Brain microvascular endothelial cell (primary cell): ENCODE measurements around the gene MITF.
"Not testable (repeated sequence)": the region's sequence is repeated elsewhere in the genome, so short reads cannot be mapped to it uniquely, and the experiment has no call there.

Experiments used
- DNase-seq: peaks from one replicate; pipeline ENCODE4 v3.0.0-alpha.2; 2020
- H3K27ac ChIP-seq: fragments of 250-450 bp; sonication (Bioruptor Pico); 2 replicates; pipeline ENCODE4 v1.5.1; 2020; ENCODE audit warnings: mild to moderate bottlenecking, moderate library complexity
- H3K27me3 ChIP-seq: fragments of 250-450 bp; sonication (Bioruptor Pico); replicated peaks from 2 replicates; pipeline ENCODE4 v1.5.1; 2020; ENCODE audit warnings: mild to moderate bottlenecking
- H3K36me3 ChIP-seq: fragments of 250-450 bp; sonication (Bioruptor Pico); replicated peaks from 2 replicates; pipeline ENCODE4 v1.5.1; 2020; ENCODE audit warnings: mild to moderate bottlenecking
- H3K4me3 ChIP-seq: 2 replicates; pipeline ENCODE4 v1.5.1; 2011; ENCODE audit warnings: low read depth, mild to moderate bottlenecking, control low read depth, low read length, moderate library complexity
- in situ Hi-C: cut with HindIII; loops from 2 replicates; pipeline ENCODE4 v1.10.0; 2017; ENCODE audit warnings: low sequenced_read_pairs, low pct_ligation_motif_present
- TF ChIP-seq, protein P1 (sequence below): IDR thresholded peaks from 2 replicates; pipeline ENCODE4 v1.5.1; 2011; ENCODE audit warnings: low read depth, mild to moderate bottlenecking, moderate library complexity, low read length, control low read depth, inconsistent platforms; ENCODE audit errors: missing control alignments

MITF gene

DNA sequence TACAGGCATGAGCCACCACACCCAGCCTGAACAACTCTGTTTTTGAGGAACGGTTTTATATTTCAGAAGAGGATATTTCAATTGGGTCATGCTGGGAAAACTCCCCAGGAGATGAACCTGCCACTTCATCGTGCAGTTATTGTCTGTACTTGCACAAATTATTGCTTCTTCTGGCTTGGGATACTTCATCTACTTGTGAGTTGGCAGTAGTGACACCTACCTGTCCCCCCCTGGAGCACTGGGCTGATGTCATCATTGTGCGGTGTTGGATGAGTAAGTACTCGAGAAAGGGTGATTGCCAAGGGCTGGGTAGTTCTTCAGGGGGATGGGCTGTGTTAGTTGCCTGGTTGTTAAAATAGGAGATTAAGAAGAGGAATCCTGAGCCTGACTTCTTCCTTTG is 175.1 kb downstream of the MITF start:
- H3K27me3 ChIP-seq, result no peaks in the 10 kb centered on the region
- H3K4me3 ChIP-seq, result no peak overlapping the region
- no peak overlapping the region for H3K27ac ChIP-seq
- DNase-seq, result no peak
- H3K36me3 ChIP-seq, result no peaks in the 10 kb centered on the region
- TF ChIP-seq, protein P1, sequence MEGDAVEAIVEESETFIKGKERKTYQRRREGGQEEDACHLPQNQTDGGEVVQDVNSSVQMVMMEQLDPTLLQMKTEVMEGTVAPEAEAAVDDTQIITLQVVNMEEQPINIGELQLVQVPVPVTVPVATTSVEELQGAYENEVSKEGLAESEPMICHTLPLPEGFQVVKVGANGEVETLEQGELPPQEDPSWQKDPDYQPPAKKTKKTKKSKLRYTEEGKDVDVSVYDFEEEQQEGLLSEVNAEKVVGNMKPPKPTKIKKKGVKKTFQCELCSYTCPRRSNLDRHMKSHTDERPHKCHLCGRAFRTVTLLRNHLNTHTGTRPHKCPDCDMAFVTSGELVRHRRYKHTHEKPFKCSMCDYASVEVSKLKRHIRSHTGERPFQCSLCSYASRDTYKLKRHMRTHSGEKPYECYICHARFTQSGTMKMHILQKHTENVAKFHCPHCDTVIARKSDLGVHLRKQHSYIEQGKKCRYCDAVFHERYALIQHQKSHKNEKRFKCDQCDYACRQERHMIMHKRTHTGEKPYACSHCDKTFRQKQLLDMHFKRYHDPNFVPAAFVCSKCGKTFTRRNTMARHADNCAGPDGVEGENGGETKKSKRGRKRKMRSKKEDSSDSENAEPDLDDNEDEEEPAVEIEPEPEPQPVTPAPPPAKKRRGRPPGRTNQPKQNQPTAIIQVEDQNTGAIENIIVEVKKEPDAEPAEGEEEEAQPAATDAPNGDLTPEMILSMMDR, result no peak
- in situ Hi-C loops, result no loop called here

DNA sequence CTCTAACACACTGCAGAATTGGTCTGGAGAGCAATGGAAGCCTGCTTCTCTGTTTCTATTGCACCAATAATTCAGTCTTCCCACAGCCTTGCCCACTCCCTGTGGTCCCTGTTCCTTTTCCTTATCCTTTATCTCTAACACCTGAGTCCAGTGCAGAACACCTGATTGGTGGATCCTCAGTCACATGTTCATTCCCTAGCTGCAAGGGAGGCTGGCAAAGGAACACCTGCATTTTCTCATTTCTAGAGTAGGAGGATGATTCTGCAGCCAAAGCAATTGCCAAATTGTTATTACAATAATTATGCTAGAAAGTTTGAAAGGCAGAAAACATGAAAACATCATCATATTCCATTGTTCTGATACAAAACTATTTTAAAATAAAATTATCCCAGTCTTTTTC is 176.5 kb downstream of the MITF start:
- no peak overlapping the region for H3K4me3 ChIP-seq
- DNase-seq, result no peak
- H3K36me3 ChIP-seq, result no peaks in the 10 kb centered on the region
- TF ChIP-seq, protein P1, result no peak
- H3K27me3 ChIP-seq, result no peaks in the 10 kb centered on the region
- in situ Hi-C loops, result no loop called here
- no peak overlapping the region for H3K27ac ChIP-seq

DNA sequence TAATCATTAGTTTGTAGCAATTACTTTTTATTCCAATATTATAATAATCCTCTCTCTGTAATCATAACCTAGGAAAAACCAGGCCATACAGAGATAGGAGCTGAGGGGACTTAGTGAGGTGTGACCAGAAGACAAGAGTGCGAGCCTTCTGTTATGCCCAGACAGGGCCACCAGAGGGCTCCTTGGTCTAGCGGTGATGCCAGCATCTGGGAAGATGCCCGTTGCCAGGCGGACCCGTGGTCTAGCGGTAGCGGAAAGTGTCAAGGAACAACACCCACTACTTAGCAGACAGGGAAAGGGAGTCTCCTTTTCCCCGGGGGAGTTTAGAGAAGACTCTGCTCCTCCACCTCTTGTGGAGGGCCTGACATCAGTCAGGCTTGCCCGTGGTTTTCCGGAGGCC is 180.7 kb downstream of the MITF start:
- H3K4me3 ChIP-seq, H3K27me3 ChIP-seq, in situ Hi-C loops, DNase-seq, H3K27ac ChIP-seq, H3K36me3 ChIP-seq: not testable (repeated sequence)
- TF ChIP-seq, protein P1, result peak; percentile 59

DNA sequence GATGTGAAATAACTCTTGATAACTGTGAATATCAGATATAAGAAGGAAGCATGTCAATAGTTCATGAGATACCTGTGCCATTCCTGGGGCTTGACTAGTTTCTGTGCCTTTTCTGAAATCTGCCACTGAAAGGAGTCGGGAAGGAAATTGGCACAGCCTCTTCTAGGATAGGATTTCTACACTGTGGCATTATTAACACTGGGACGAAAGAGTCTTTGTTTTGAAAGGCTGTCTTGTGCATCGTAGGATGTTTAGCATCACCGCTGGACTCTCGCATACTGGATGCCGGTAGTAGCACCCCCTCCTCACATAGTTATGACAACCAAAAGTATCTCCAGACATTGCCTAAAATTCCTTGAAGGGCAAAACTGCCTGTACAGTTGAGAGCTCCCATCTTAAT is 182.4 kb downstream of the MITF start:
- Histone ChIP-seq H3K27me3 (no peaks in the 10 kb centered on the region), H3K27ac (no peak overlapping the region), H3K36me3 (no peaks in the 10 kb centered on the region), H3K4me3 (no peak overlapping the region)
- in situ Hi-C loops, result no loop called here
- no peak for DNase-seq
- TF ChIP-seq, protein P1, result no peak

DNA sequence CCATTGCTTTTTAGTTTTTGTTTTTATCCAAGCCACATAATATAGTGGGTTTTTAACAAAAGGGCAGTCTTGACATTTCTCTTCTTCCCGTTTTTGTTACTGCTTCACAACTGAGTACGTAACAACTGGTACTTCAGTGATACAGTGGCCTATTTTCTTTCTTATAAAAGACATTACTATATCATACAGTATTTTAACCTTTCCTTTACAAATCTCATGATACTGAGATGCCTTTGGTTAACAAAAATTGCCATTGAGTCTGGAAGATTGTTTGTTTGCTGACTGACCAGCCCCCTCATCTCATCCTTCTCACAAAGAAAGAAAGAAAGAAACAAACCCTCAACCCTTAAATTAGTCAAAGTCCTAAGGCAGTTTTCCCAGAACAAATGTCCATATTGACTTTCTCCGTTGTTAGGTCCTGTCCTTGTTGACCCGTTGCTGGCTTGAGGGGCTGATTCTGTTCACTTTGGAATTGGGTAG is 183.3 kb downstream of the MITF start:
- H3K36me3 ChIP-seq, result no peaks in the 10 kb centered on the region
- H3K27ac ChIP-seq, result no peak overlapping the region
- TF ChIP-seq, protein P1, result no peak
- DNase-seq, result no peak
- H3K27me3 ChIP-seq, result no peaks in the 10 kb centered on the region
- H3K4me3 ChIP-seq, result no peak overlapping the region
- in situ Hi-C loops, result no loop called here

DNA sequence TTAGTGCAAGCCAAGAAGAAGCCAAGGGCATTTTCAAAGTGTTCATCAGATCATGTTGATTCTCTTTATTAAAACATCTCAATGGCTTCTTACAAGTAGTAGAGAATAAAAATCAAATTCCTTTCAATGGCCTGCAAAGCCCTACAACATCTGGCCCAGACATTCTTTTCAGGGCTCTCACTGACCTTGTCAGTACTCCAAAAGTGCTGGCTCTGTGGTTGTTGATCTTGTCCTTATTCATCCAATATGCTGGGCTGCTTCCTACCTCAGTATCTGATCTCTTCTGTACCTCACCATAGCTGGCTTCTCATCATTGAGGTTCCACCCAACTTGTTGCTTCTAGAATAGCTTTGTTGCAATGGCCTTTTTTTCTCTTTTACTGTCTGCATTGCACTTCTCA is 186.2 kb downstream of the MITF start:
- DNase-seq, result no peak
- no peak overlapping the region for H3K27ac ChIP-seq
- in situ Hi-C loops, result loop anchor here (25.0 kb wide), 1 partner anchor 238 kb away; no protein-coding TSS in a partner anchor
- no peaks in the 10 kb centered on the region for H3K27me3 ChIP-seq
- H3K4me3 ChIP-seq, result no peak overlapping the region
- H3K36me3 ChIP-seq, result no peaks in the 10 kb centered on the region
- TF ChIP-seq, protein P1, result no peak
